ENCODE results near the gene MKLN1. TPM values are rescaled to one million over a fixed set of nuclear protein-coding genes. Genes with fewer than 3 reads are reported as not detected.

MKLN1 gene
- polyA plus RNA-seq, 1 of the 3 experiments (the other 2 are of a cell fraction), result 11.0 TPM

DNA sequence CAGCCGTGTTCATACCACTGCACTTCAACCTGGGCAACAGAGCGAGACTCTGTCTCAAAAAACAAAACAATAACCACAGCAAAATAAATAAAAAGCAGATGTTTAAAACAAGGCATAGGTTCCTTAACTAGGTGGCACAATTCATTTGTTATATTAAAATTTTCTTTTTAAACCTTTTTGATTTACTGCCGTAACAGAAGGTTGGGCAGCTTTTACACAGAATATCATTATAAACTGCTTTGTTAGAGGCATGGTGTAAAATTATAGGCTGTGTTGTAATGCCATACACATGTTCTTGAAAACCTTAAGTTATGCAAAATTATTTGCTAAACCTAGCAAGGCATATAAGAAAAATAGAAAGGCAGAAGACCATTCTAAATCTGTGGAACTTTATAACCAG, 84.4 kb downstream of the MKLN1 start:
- ChIA-PET CTCF (interaction anchor here (0.8 to 1.8 kb wide), 3 partner anchors 12 to 372 kb away, joined by 3 to 9 read pairs (median 4); no protein-coding TSS in a partner anchor), POLR2A (no interaction called here)
- TF ChIP-seq SMC3 (IDR thresholded peaks at IDR 0.05; ENCODE audit: low read depth, low read length), result no peak
- TF ChIP-seq TCF12 (IDR thresholded peaks at IDR 0.05), result no peak
- TF ChIP-seq, protein P1, sequence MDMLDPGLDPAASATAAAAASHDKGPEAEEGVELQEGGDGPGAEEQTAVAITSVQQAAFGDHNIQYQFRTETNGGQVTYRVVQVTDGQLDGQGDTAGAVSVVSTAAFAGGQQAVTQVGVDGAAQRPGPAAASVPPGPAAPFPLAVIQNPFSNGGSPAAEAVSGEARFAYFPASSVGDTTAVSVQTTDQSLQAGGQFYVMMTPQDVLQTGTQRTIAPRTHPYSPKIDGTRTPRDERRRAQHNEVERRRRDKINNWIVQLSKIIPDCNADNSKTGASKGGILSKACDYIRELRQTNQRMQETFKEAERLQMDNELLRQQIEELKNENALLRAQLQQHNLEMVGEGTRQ (IDR thresholded peaks at IDR 0.05; ENCODE audit: borderline replicate concordance, low read depth, low read length), result no peak
- no peak for TF ChIP-seq YY1 (IDR thresholded peaks at IDR 0.05; ENCODE audit: low read depth)
- TF ChIP-seq ELF1 (IDR thresholded peaks at IDR 0.05), result no peak
- no peak overlapping the region for H2AFZ ChIP-seq (ENCODE audit: low read depth)
- H4K20me1 ChIP-seq (ENCODE audit: insufficient read depth), result no peaks in the 10 kb centered on the region
- H3K27ac ChIP-seq (ENCODE audit: low read depth in 2 of 2, low read length in 1 of 2), result no peak overlapping the region
- no peaks in the 10 kb centered on the region for H3K27me3 ChIP-seq (ENCODE audit: insufficient read depth)
- H3K9me3 ChIP-seq, result no peaks in the 10 kb centered on the region
- peaks cover 0 to 4% of the 10 kb centered on the region in 2 experiments; a peak in 2 of 4 replicates for H3K4me1 ChIP-seq (ENCODE audit: control insufficient read depth in 1 of 2, insufficient read depth in 2 of 2, low read depth in 1 of 2, low read length in 1 of 2)
- H3K9me2 ChIP-seq, result no peaks in the 10 kb centered on the region
- H3K4me2 ChIP-seq, result no peak overlapping the region
- WGBS (ENCODE audit: low lambda C conversion rate), result 98% methylated on average over 3 of the region's 3 CpGs
- H3F3A ChIP-seq (replicated peaks; ENCODE audit: insufficient read depth), result no peaks in the 10 kb centered on the region
- H3K9ac ChIP-seq, result no peak overlapping the region
- H3K79me2 ChIP-seq (ENCODE audit: insufficient read depth), result peaks cover 25% of the 10 kb centered on the region
- DNase-seq, result no peak
- H3K4me3 ChIP-seq (ENCODE audit: low read depth in 2 of 2, low read length in 1 of 2), result no peak overlapping the region
- H3K36me3 ChIP-seq (replicated peaks in 1 of 2; ENCODE audit: control insufficient read depth in 1 of 2, insufficient read depth in 2 of 2, low read length in 1 of 2), result peaks cover 52 to 82% of the 10 kb centered on the region in 2 experiments

DNA sequence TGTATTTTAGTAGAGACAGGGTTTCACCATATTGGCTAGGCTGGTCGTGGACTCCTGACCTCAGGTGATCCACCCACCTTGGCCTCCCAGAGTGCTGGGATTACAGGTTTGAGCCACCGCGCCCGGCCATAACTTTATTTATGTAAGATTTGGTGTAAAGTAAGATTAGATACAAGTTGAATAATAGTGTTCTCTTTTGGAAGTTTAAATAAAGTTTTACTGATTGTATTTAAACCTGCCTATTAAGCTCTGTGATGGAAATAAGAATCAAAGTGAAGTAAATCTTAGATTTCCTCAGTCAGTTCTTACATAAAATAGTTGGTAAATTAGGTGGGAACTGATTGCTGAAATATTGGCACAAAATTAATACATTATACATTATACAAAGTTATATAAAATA, 86.0 kb downstream of the MKLN1 start:
- no peak for TF ChIP-seq POLR2AphosphoS5 (IDR thresholded peaks at IDR 0.05; ENCODE audit: low read depth, low read length)
- no peak for TF ChIP-seq SMC3 (IDR thresholded peaks at IDR 0.05; ENCODE audit: low read depth, low read length)
- TF ChIP-seq MXI1 (IDR thresholded peaks at IDR 0.05; ENCODE audit: low read depth, low read length), result no peak
- no peak for TF ChIP-seq EP300 (IDR thresholded peaks at IDR 0.05; ENCODE audit: borderline replicate concordance in 1 of 2, low read depth in 1 of 2, low read length in 1 of 2)
- no peak for TF ChIP-seq NRF1 (IDR thresholded peaks at IDR 0.05; ENCODE audit: low read depth, low read length)
- TF ChIP-seq TCF12 (IDR thresholded peaks at IDR 0.05), result no peak
- TF ChIP-seq, protein P2, sequence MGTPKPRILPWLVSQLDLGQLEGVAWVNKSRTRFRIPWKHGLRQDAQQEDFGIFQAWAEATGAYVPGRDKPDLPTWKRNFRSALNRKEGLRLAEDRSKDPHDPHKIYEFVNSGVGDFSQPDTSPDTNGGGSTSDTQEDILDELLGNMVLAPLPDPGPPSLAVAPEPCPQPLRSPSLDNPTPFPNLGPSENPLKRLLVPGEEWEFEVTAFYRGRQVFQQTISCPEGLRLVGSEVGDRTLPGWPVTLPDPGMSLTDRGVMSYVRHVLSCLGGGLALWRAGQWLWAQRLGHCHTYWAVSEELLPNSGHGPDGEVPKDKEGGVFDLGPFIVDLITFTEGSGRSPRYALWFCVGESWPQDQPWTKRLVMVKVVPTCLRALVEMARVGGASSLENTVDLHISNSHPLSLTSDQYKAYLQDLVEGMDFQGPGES (IDR thresholded peaks at IDR 0.05; ENCODE audit: low read depth, low read length), result no peak
- no peak for TF ChIP-seq RXRA (IDR thresholded peaks at IDR 0.05; ENCODE audit: borderline replicate concordance, low read depth)
- no peak for TF ChIP-seq CHD2 (IDR thresholded peaks at IDR 0.05; ENCODE audit: low read length, partially characterized antibody)
- no peak for TF ChIP-seq TEAD4 (IDR thresholded peaks at IDR 0.05; ENCODE audit: borderline replicate concordance, insufficient read depth)
- TF ChIP-seq, protein P3, sequence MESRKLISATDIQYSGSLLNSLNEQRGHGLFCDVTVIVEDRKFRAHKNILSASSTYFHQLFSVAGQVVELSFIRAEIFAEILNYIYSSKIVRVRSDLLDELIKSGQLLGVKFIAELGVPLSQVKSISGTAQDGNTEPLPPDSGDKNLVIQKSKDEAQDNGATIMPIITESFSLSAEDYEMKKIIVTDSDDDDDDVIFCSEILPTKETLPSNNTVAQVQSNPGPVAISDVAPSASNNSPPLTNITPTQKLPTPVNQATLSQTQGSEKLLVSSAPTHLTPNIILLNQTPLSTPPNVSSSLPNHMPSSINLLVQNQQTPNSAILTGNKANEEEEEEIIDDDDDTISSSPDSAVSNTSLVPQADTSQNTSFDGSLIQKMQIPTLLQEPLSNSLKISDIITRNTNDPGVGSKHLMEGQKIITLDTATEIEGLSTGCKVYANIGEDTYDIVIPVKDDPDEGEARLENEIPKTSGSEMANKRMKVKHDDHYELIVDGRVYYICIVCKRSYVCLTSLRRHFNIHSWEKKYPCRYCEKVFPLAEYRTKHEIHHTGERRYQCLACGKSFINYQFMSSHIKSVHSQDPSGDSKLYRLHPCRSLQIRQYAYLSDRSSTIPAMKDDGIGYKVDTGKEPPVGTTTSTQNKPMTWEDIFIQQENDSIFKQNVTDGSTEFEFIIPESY (IDR thresholded peaks at IDR 0.05; ENCODE audit: borderline replicate concordance, low read depth), result no peak
- TF ChIP-seq RCOR1 (IDR thresholded peaks at IDR 0.05; ENCODE audit: low read length), result no peak
- no peak for TF ChIP-seq RFX5 (IDR thresholded peaks at IDR 0.05; ENCODE audit: low read length)
- no peak for TF ChIP-seq MEF2A (IDR thresholded peaks at IDR 0.05; ENCODE audit: borderline replicate concordance, low read depth)
- Histone ChIP-seq H3K4me2 (no peak overlapping the region), H3K9ac (no peak overlapping the region), H2AFZ (ENCODE audit: low read depth) (no peak overlapping the region), H4K20me1 (ENCODE audit: insufficient read depth) (no peaks in the 10 kb centered on the region), H3K27ac (ENCODE audit: low read depth in 2 of 2, low read length in 1 of 2) (no peak overlapping the region), H3K9me2 (no peaks in the 10 kb centered on the region), H3K9me3 (no peaks in the 10 kb centered on the region), H3K27me3 (ENCODE audit: insufficient read depth) (no peaks in the 10 kb centered on the region), H3K4me1 (ENCODE audit: control insufficient read depth in 1 of 2, insufficient read depth in 2 of 2, low read depth in 1 of 2, low read length in 1 of 2) (peaks cover 0 to 4% of the 10 kb centered on the region in 2 experiments; a peak in 1 of 4 replicates), H3K36me3 (replicated peaks in 1 of 2; ENCODE audit: control insufficient read depth in 1 of 2, insufficient read depth in 2 of 2, low read length in 1 of 2) (peaks cover 55 to 86% of the 10 kb centered on the region in 2 experiments), H3F3A (replicated peaks; ENCODE audit: insufficient read depth) (peaks cover 5% of the 10 kb centered on the region), H3K4me3 (ENCODE audit: low read depth in 2 of 2, low read length in 1 of 2) (no peak overlapping the region), H3K79me2 (ENCODE audit: insufficient read depth) (peaks cover 19% of the 10 kb centered on the region)
- 94% methylated on average over 4 of the region's 4 CpGs for WGBS (ENCODE audit: low lambda C conversion rate)
- ChIA-PET CTCF (no interaction called here), POLR2A (no interaction called here)
- DNase-seq, result no peak

Measured in SK-N-SH (cell line).